ENCODE results near the gene ALDH1A1.

ALDH1A1 gene

GRCh38 chr9:72888943-72889342, 63.9 kb downstream of the ALDH1A1 start:
- H3K9ac ChIP-seq (ENCODE audit: low read length), result no peak overlapping the region

GRCh38 chr9:72888067-72888466, 64.8 kb downstream of the ALDH1A1 start:
- Histone ChIP-seq H3K27me3 (replicated peaks; ENCODE audit: control insufficient read depth, insufficient read depth, low read length) (no peaks in the 10 kb centered on the region), H3K4me3 (ENCODE audit: low read length) (no peak overlapping the region), H3K36me3 (ENCODE audit: control insufficient read depth, insufficient read depth, low read length, severe bottlenecking) (no peaks in the 10 kb centered on the region), H3K4me1 (ENCODE audit: control insufficient read depth, insufficient read depth, low read length) (no peaks in the 10 kb centered on the region), H3K9me3 (ENCODE audit: control insufficient read depth, low read length) (no peaks in the 10 kb centered on the region), H3K9ac (ENCODE audit: low read length) (no peak overlapping the region)
- peak; percentile 49 for DNase-seq (ENCODE audit: low read depth)

More at GRCh38 chr9:72888943-72889342, 63.9 kb downstream of the ALDH1A1 start:
- Histone ChIP-seq H3K4me3 (ENCODE audit: low read length) (no peak overlapping the region), H3K27me3 (replicated peaks; ENCODE audit: control insufficient read depth, insufficient read depth, low read length) (no peaks in the 10 kb centered on the region), H3K36me3 (ENCODE audit: control insufficient read depth, insufficient read depth, low read length, severe bottlenecking) (no peaks in the 10 kb centered on the region), H3K9me3 (ENCODE audit: control insufficient read depth, low read length) (no peaks in the 10 kb centered on the region), H3K4me1 (ENCODE audit: control insufficient read depth, insufficient read depth, low read length) (no peaks in the 10 kb centered on the region)
- DNase-seq (ENCODE audit: low read depth), result no peak

GRCh38 chr9:72886386-72886785, 66.5 kb downstream of the ALDH1A1 start:
- H3K4me1 ChIP-seq (ENCODE audit: control insufficient read depth, insufficient read depth, low read length), result peaks cover 8% of the 10 kb centered on the region
- no peak overlapping the region for H3K4me3 ChIP-seq (ENCODE audit: low read length)
- no peaks in the 10 kb centered on the region for H3K27me3 ChIP-seq (replicated peaks; ENCODE audit: control insufficient read depth, insufficient read depth, low read length)
- H3K9me3 ChIP-seq (ENCODE audit: control insufficient read depth, low read length), result no peaks in the 10 kb centered on the region
- no peak overlapping the region for H3K9ac ChIP-seq (ENCODE audit: low read length)
- no peaks in the 10 kb centered on the region for H3K36me3 ChIP-seq (ENCODE audit: control insufficient read depth, insufficient read depth, low read length, severe bottlenecking)
- no peak for DNase-seq (ENCODE audit: low read depth)

- H3K9me3 ChIP-seq (ENCODE audit: control insufficient read depth, low read length), result no peaks in the 10 kb centered on the region
- no peaks in the 10 kb centered on the region for H3K27me3 ChIP-seq (replicated peaks; ENCODE audit: control insufficient read depth, insufficient read depth, low read length)
- DNase-seq (ENCODE audit: low read depth), result no peak
- no peak overlapping the region for H3K4me3 ChIP-seq (ENCODE audit: low read length)
- H3K4me1 ChIP-seq (ENCODE audit: control insufficient read depth, insufficient read depth, low read length), result peaks cover 18% of the 10 kb centered on the region
- H3K9ac ChIP-seq (ENCODE audit: low read length), result no peak overlapping the region
- no peaks in the 10 kb centered on the region for H3K36me3 ChIP-seq (ENCODE audit: control insufficient read depth, insufficient read depth, low read length, severe bottlenecking)
Measured at GRCh38 chr9:72884508-72884907, 68.3 kb downstream of the ALDH1A1 start.

- H3K4me3 ChIP-seq (ENCODE audit: low read length), result no peak overlapping the region
- no peak overlapping the region for H3K9ac ChIP-seq (ENCODE audit: low read length)
- no peak for DNase-seq (ENCODE audit: low read depth)
- H3K27me3 ChIP-seq (replicated peaks; ENCODE audit: control insufficient read depth, insufficient read depth, low read length), result no peaks in the 10 kb centered on the region
- peaks cover 18% of the 10 kb centered on the region for H3K4me1 ChIP-seq (ENCODE audit: control insufficient read depth, insufficient read depth, low read length)
- H3K9me3 ChIP-seq (ENCODE audit: control insufficient read depth, low read length), result no peaks in the 10 kb centered on the region
- H3K36me3 ChIP-seq (ENCODE audit: control insufficient read depth, insufficient read depth, low read length, severe bottlenecking), result no peaks in the 10 kb centered on the region
Measured at GRCh38 chr9:72883875-72884274, 69.0 kb downstream of the ALDH1A1 start.

GRCh38 chr9:72882117-72882775, 70.6 kb downstream of the ALDH1A1 start:
- Histone ChIP-seq H3K27me3 (replicated peaks; ENCODE audit: control insufficient read depth, insufficient read depth, low read length) (no peaks in the 10 kb centered on the region), H3K4me1 (ENCODE audit: control insufficient read depth, insufficient read depth, low read length) (peaks cover 18% of the 10 kb centered on the region), H3K36me3 (ENCODE audit: control insufficient read depth, insufficient read depth, low read length, severe bottlenecking) (no peaks in the 10 kb centered on the region), H3K9ac (ENCODE audit: low read length) (no peak overlapping the region), H3K4me3 (ENCODE audit: low read length) (no peak overlapping the region), H3K9me3 (ENCODE audit: control insufficient read depth, low read length) (peaks cover 3% of the 10 kb centered on the region)
- no peak for DNase-seq (ENCODE audit: low read depth)

- Histone ChIP-seq H3K9ac (ENCODE audit: low read length) (no peak overlapping the region), H3K4me3 (ENCODE audit: low read length) (no peak overlapping the region), H3K36me3 (ENCODE audit: control insufficient read depth, insufficient read depth, low read length, severe bottlenecking) (no peaks in the 10 kb centered on the region), H3K27me3 (replicated peaks; ENCODE audit: control insufficient read depth, insufficient read depth, low read length) (no peaks in the 10 kb centered on the region), H3K9me3 (ENCODE audit: control insufficient read depth, low read length) (peaks cover 3% of the 10 kb centered on the region), H3K4me1 (ENCODE audit: control insufficient read depth, insufficient read depth, low read length) (peaks cover 18% of the 10 kb centered on the region)
- no peak for DNase-seq (ENCODE audit: low read depth)
Measured at GRCh38 chr9:72880821-72881220, 72.0 kb downstream of the ALDH1A1 start.

GRCh38 chr9:72875221-72875620, 77.6 kb downstream of the ALDH1A1 start:
- Histone ChIP-seq H3K4me1 (ENCODE audit: control insufficient read depth, insufficient read depth, low read length) (peaks cover 42% of the 10 kb centered on the region), H3K9ac (ENCODE audit: low read length) (no peak overlapping the region), H3K9me3 (ENCODE audit: control insufficient read depth, low read length) (peaks cover 3% of the 10 kb centered on the region), H3K4me3 (ENCODE audit: low read length) (no peak overlapping the region), H3K27me3 (replicated peaks; ENCODE audit: control insufficient read depth, insufficient read depth, low read length) (no peaks in the 10 kb centered on the region), H3K36me3 (ENCODE audit: control insufficient read depth, insufficient read depth, low read length, severe bottlenecking) (no peaks in the 10 kb centered on the region)
- no peak for DNase-seq (ENCODE audit: low read depth)

- H3K4me1 ChIP-seq (ENCODE audit: control insufficient read depth, insufficient read depth, low read length), result peaks cover 42% of the 10 kb centered on the region
- no peak overlapping the region for H3K4me3 ChIP-seq (ENCODE audit: low read length)
- no peak for DNase-seq (ENCODE audit: low read depth)
- H3K27me3 ChIP-seq (replicated peaks; ENCODE audit: control insufficient read depth, insufficient read depth, low read length), result no peaks in the 10 kb centered on the region
- H3K9ac ChIP-seq (ENCODE audit: low read length), result no peak overlapping the region
- peaks cover 3% of the 10 kb centered on the region for H3K9me3 ChIP-seq (ENCODE audit: control insufficient read depth, low read length)
- H3K36me3 ChIP-seq (ENCODE audit: control insufficient read depth, insufficient read depth, low read length, severe bottlenecking), result no peaks in the 10 kb centered on the region
Measured at GRCh38 chr9:72874344-72874743, 78.5 kb downstream of the ALDH1A1 start.

- peaks cover under 1% of the 10 kb centered on the region for H3K9me3 ChIP-seq (ENCODE audit: control insufficient read depth, low read length)
- no peak overlapping the region for H3K4me3 ChIP-seq (ENCODE audit: low read length)
- H3K9ac ChIP-seq (ENCODE audit: low read length), result no peak overlapping the region
- no peak for DNase-seq (ENCODE audit: low read depth)
- no peaks in the 10 kb centered on the region for H3K27me3 ChIP-seq (replicated peaks; ENCODE audit: control insufficient read depth, insufficient read depth, low read length)
- peaks cover 42% of the 10 kb centered on the region for H3K4me1 ChIP-seq (ENCODE audit: control insufficient read depth, insufficient read depth, low read length)
- no peaks in the 10 kb centered on the region for H3K36me3 ChIP-seq (ENCODE audit: control insufficient read depth, insufficient read depth, low read length, severe bottlenecking)
Measured at GRCh38 chr9:72873456-72873855, 79.4 kb downstream of the ALDH1A1 start.

- Histone ChIP-seq H3K36me3 (ENCODE audit: control insufficient read depth, insufficient read depth, low read length, severe bottlenecking) (no peaks in the 10 kb centered on the region), H3K9me3 (ENCODE audit: control insufficient read depth, low read length) (no peaks in the 10 kb centered on the region), H3K4me1 (ENCODE audit: control insufficient read depth, insufficient read depth, low read length) (peaks cover 42% of the 10 kb centered on the region), H3K4me3 (ENCODE audit: low read length) (peak overlapping the region; percentile 5), H3K27me3 (replicated peaks; ENCODE audit: control insufficient read depth, insufficient read depth, low read length) (no peaks in the 10 kb centered on the region), H3K9ac (ENCODE audit: low read length) (no peak overlapping the region)
- DNase-seq (ENCODE audit: low read depth), result no peak
Measured at GRCh38 chr9:72872718-72873117, 80.1 kb downstream of the ALDH1A1 start.

GRCh38 chr9:72871685-72872084, 81.2 kb downstream of the ALDH1A1 start:
- peak; percentile 72 for DNase-seq (ENCODE audit: low read depth)
- no peaks in the 10 kb centered on the region for H3K36me3 ChIP-seq (ENCODE audit: control insufficient read depth, insufficient read depth, low read length, severe bottlenecking)
- H3K9ac ChIP-seq (ENCODE audit: low read length), result peak overlapping the region; percentile 16
- H3K9me3 ChIP-seq (ENCODE audit: control insufficient read depth, low read length), result no peaks in the 10 kb centered on the region
- peak overlapping the region; percentile 16 for H3K4me3 ChIP-seq (ENCODE audit: low read length)
- H3K27me3 ChIP-seq (replicated peaks; ENCODE audit: control insufficient read depth, insufficient read depth, low read length), result no peaks in the 10 kb centered on the region
- peaks cover 42% of the 10 kb centered on the region for H3K4me1 ChIP-seq (ENCODE audit: control insufficient read depth, insufficient read depth, low read length)
